H9 (cell line): Measurements from ENCODE around the gene SOX8. TPM values are rescaled to one million over a fixed set of nuclear protein-coding genes. Genes with fewer than 3 reads are reported as not detected.

Experiments
- DNase-seq: peaks from one replicate; pipeline ENCODE4 v3.0.0-alpha.2; 2017
- H2AFZ ChIP-seq: one replicate; pipeline ENCODE4 v1.6.1; 2013; ENCODE audit warnings: mild to moderate bottlenecking, low read length, control low read depth, moderate library complexity
- H2AK5ac ChIP-seq: 2 replicates; pipeline ENCODE4 v1.6.1; 2013; ENCODE audit warnings: low read length, control low read depth, mixed read lengths; ENCODE audit not compliant: insufficient read length
- H2BK120ac ChIP-seq: one replicate; pipeline ENCODE4 v1.6.1; 2013; ENCODE audit warnings: low read depth, mild to moderate bottlenecking, low read length, control low read depth, inconsistent platforms; ENCODE audit not compliant: poor library complexity, severe bottlenecking
- H2BK12ac ChIP-seq: 2 replicates; pipeline ENCODE4 v1.6.1; 2013; ENCODE audit warnings: low read length, control low read depth, mixed read lengths, low read depth; ENCODE audit not compliant: insufficient read length
- H2BK15ac ChIP-seq: 2 replicates; pipeline ENCODE4 v1.6.1; 2013; ENCODE audit warnings: low read depth, low read length, control low read depth
- H2BK20ac ChIP-seq: one replicate; pipeline ENCODE4 v1.6.1; 2013; ENCODE audit warnings: low read depth, mild to moderate bottlenecking, low read length, control low read depth, inconsistent platforms; ENCODE audit not compliant: poor library complexity, severe bottlenecking
- H2BK5ac ChIP-seq: 2 replicates; pipeline ENCODE4 v1.6.1; 2013; ENCODE audit warnings: low read length, control low read depth, mixed read lengths; ENCODE audit not compliant: insufficient read length
- H3K14ac ChIP-seq: 2 replicates; pipeline ENCODE4 v1.6.1; 2013; ENCODE audit warnings: low read length, control low read depth; ENCODE audit not compliant: insufficient read depth
- H3K18ac ChIP-seq: 2 replicates; pipeline ENCODE4 v1.6.1; 2013; ENCODE audit warnings: low read depth, mild to moderate bottlenecking, mixed read lengths, low read length, control low read depth; ENCODE audit not compliant: insufficient read length
- H3K23ac ChIP-seq: 2 replicates; pipeline ENCODE4 v1.6.1; 2013; ENCODE audit warnings: low read length, control low read depth, mixed read lengths, low read depth; ENCODE audit not compliant: insufficient read length
- H3K23me2 ChIP-seq: 2 replicates; pipeline ENCODE4 v1.6.1; 2013; ENCODE audit warnings: low read depth, mild to moderate bottlenecking, mixed read lengths, low read length, control low read depth; ENCODE audit not compliant: insufficient read length, poor library complexity, severe bottlenecking
- H3K27ac ChIP-seq: 2 replicates; pipeline ENCODE4 v1.5.1; 2013; ENCODE audit warnings: low read length, control low read depth, mixed read lengths, low read depth; ENCODE audit not compliant: insufficient read length
- H3K27me3 ChIP-seq: 2 replicates; pipeline ENCODE4 v1.6.1; 2013; ENCODE audit warnings: low read length, control low read depth, inconsistent platforms; ENCODE audit not compliant: insufficient read depth
- H3K4ac ChIP-seq: 2 replicates; pipeline ENCODE4 v1.6.1; 2013; ENCODE audit warnings: low read depth, mild to moderate bottlenecking, control low read depth, inconsistent platforms, low read length, moderate library complexity
- H3K4me1 ChIP-seq: 2 replicates; pipeline ENCODE4 v1.6.1; 2013; ENCODE audit warnings: low read length, control low read depth, inconsistent platforms; ENCODE audit not compliant: insufficient read depth
- H3K4me2 ChIP-seq: 2 replicates; pipeline ENCODE4 v1.6.1; 2013; ENCODE audit warnings: low read length, control low read depth, mixed read lengths; ENCODE audit not compliant: insufficient read length, insufficient read depth
- H3K56ac ChIP-seq: 2 replicates; pipeline ENCODE4 v1.6.1; 2013; ENCODE audit warnings: low read depth, mild to moderate bottlenecking, mixed read lengths, low read length, control low read depth; ENCODE audit not compliant: insufficient read length
- H3K79me1 ChIP-seq: 2 replicates; pipeline ENCODE4 v1.6.1; 2013; ENCODE audit warnings: low read depth, mild to moderate bottlenecking, moderate library complexity, low read length, control low read depth, inconsistent platforms; ENCODE audit not compliant: insufficient read depth, poor library complexity, severe bottlenecking
- H3K79me2 ChIP-seq: 2 replicates; pipeline ENCODE4 v1.6.1; 2013; ENCODE audit warnings: low read length, control low read depth, inconsistent platforms; ENCODE audit not compliant: insufficient read depth
- H3K9ac ChIP-seq: 2 replicates; pipeline ENCODE4 v1.6.1; 2013; ENCODE audit warnings: low read length, control low read depth, mixed read lengths; ENCODE audit not compliant: insufficient read length; ENCODE audit errors: extremely low read depth
- H3K9me3 ChIP-seq: one replicate; pipeline ENCODE4 v1.6.1; 2013; ENCODE audit warnings: low read depth, low read length, inconsistent platforms; ENCODE audit not compliant: control insufficient read depth
- H3T11ph ChIP-seq: one replicate; pipeline ENCODE4 v1.6.1; 2013; ENCODE audit warnings: mild to moderate bottlenecking, low read length, control low read depth, inconsistent platforms
- H4K20me1 ChIP-seq: one replicate; pipeline ENCODE4 v1.6.1; 2013; ENCODE audit not compliant: control insufficient read depth, insufficient read length, insufficient read depth
- H4K5ac ChIP-seq: 2 replicates; pipeline ENCODE4 v1.6.1; 2013; ENCODE audit warnings: low read depth, mild to moderate bottlenecking, mixed read lengths, low read length, control low read depth; ENCODE audit not compliant: insufficient read length
- H4K8ac ChIP-seq: replicated peaks from 2 replicates; pipeline ENCODE4 v1.6.1; 2013; ENCODE audit warnings: low read length, control low read depth, mixed read lengths, low read depth; ENCODE audit not compliant: insufficient read length
- H4K91ac ChIP-seq: 2 replicates; pipeline ENCODE4 v1.6.1; 2013; ENCODE audit warnings: low read depth, mild to moderate bottlenecking, moderate library complexity, mixed read lengths, low read length, control low read depth; ENCODE audit not compliant: insufficient read length
- H3K27ac Mint-ChIP-seq, 3 experiments: 2 replicates in 2 of 3; 3 replicates in 1 of 3; pipeline ENCODE4 v1.8.0; 2020 to 2021; ENCODE audit warnings: mixed read lengths in 3 of 3, mild to moderate bottlenecking in 1 of 3, moderate library complexity in 1 of 3
- H3K27me3 Mint-ChIP-seq: 2 replicates; pipeline ENCODE4 v1.8.0; 2021; ENCODE audit warnings: low read depth, mild to moderate bottlenecking, moderate library complexity, mixed read lengths
- H3K36me3 Mint-ChIP-seq, 3 experiments: 2 replicates in 2 of 3; 3 replicates in 1 of 3; pipeline ENCODE4 v1.8.0; 2020 to 2021; ENCODE audit warnings: low read depth in 3 of 3, mixed read lengths in 3 of 3; ENCODE audit not compliant: insufficient read depth in 1 of 3
- H3K4me1 Mint-ChIP-seq, 2 experiments: 2 replicates each; pipeline ENCODE4 v1.8.0; 2020; ENCODE audit warnings: mixed read lengths in 2 of 2
- H3K4me3 Mint-ChIP-seq, 2 experiments: 2 replicates in 1 of 2; 3 replicates in 1 of 2; pipeline ENCODE4 v1.8.0; 2020 to 2021; ENCODE audit warnings: mild to moderate bottlenecking in 2 of 2, mixed read lengths in 2 of 2, moderate library complexity in 1 of 2
- H3K9me3 Mint-ChIP-seq, 2 experiments: 2 replicates in 1 of 2; 3 replicates in 1 of 2; pipeline ENCODE4 v1.8.0; 2020; ENCODE audit warnings: mild to moderate bottlenecking in 2 of 2, mixed read lengths in 2 of 2, moderate library complexity in 1 of 2
- CTCF ChIP-seq: fragments of 200-600 bp; sonication (generic); conservative IDR thresholded peaks from 3 replicates; pipeline ENCODE4 v1.8.0; 2021; ENCODE audit warnings: antibody characterized with exemption, mild to moderate bottlenecking
- WGBS: extraction: QIAGEN DNeasy Blood & Tissue Kit; methylation state at CpG from one replicate; pipeline ENCODE4 v1.1.7; 2013; ENCODE audit warnings: missing lambda C conversion rate, low lambda C conversion rate, mixed read lengths; ENCODE audit not compliant: insufficient read length; ENCODE audit errors: extremely low coverage; 5-methylcytosine and 5-hydroxymethylcytosine counted together
- total RNA-seq: library from RNA; stranded (reverse); gene quantifications from 2 replicates; pipeline ENCODE4 v1.2.1, GENCODE V29; 2021

The SOX8 gene
- total RNA-seq, 1 experiment from 2014 or later: 8.9 TPM

- no peak overlapping the region for H2BK12ac ChIP-seq
- H3K79me2 ChIP-seq: no peaks in the 10 kb centered on the region
- no peaks in the 10 kb centered on the region for H3K9me3 Mint-ChIP-seq
- H4K8ac ChIP-seq: no peak overlapping the region
- H3K27me3 ChIP-seq: no peaks in the 10 kb centered on the region
- H4K91ac ChIP-seq: no peak overlapping the region
- H3K23ac ChIP-seq: no peak overlapping the region
- no peak overlapping the region for H3K56ac ChIP-seq
- H3K36me3 Mint-ChIP-seq: no peaks in the 10 kb centered on the region
- no peak overlapping the region for H2BK120ac ChIP-seq
- H3K23me2 ChIP-seq: no peaks in the 10 kb centered on the region
- H3K79me1 ChIP-seq: no peaks in the 10 kb centered on the region
- no CpG with 5 or more reads among the region's 24 CpGs for WGBS
- no peak overlapping the region for H3K18ac ChIP-seq
- no peaks in the 10 kb centered on the region for H3K4me1 ChIP-seq
- no peak overlapping the region for H2AK5ac ChIP-seq
- H2AFZ ChIP-seq: no peak overlapping the region
- no peak overlapping the region for H3K4me3 Mint-ChIP-seq
- H2BK15ac ChIP-seq: no peak overlapping the region
- no peak overlapping the region for H3K14ac ChIP-seq
- no peak overlapping the region for H3K27ac Mint-ChIP-seq
- DNase-seq: no peak
- H4K5ac ChIP-seq: no peak overlapping the region
- no peak overlapping the region for H2BK20ac ChIP-seq
- peaks cover 4% of the 10 kb centered on the region for H3K27me3 Mint-ChIP-seq
- H4K20me1 ChIP-seq: no peaks in the 10 kb centered on the region
- no peak for TF ChIP-seq CTCF
- H3K4me2 ChIP-seq: no peak overlapping the region
- H3K4me1 Mint-ChIP-seq: no peaks in the 10 kb centered on the region
- H3K9ac ChIP-seq: no peak overlapping the region
- no peak overlapping the region for H3T11ph ChIP-seq
- no peaks in the 10 kb centered on the region for H3K9me3 ChIP-seq
- H2BK5ac ChIP-seq: no peak overlapping the region
- H3K27ac ChIP-seq: no peak overlapping the region
- no peak overlapping the region for H3K4ac ChIP-seq
Measured at GRCh38 chr16:1022466-1022865, 40.9 kb downstream of the SOX8 start.
